Chondrocyte (in vitro differentiated cells): ENCODE measurements around the gene HAS3. TPM values are rescaled to one million over a fixed set of nuclear protein-coding genes. Genes with fewer than 3 reads are reported as not detected.
A peak's percentile ranks its signal among the peaks of the same experiment; 100 is the strongest.
"Not testable (repeated sequence)": the region's sequence is repeated elsewhere in the genome, so short reads cannot be mapped to it uniquely, and the experiment has no call there.

ENCODE experiments used
- DNase-seq: peaks from one replicate; pipeline ENCODE4 v3.0.0; 2021; ENCODE audit warnings: mixed read lengths, low spot score
- H3K27ac Mint-ChIP-seq: one replicate; pipeline ENCODE4 v1.8.0; 2021; ENCODE audit warnings: mild to moderate bottlenecking, moderate library complexity, mixed read lengths; ENCODE audit not compliant: unreplicated experiment
- H3K27me3 Mint-ChIP-seq: 2 replicates; pipeline ENCODE4 v1.8.0; 2021; ENCODE audit warnings: low read depth, mixed read lengths
- H3K36me3 Mint-ChIP-seq: 2 replicates; pipeline ENCODE4 v1.8.0; 2021; ENCODE audit warnings: low read depth, mixed read lengths
- H3K4me1 Mint-ChIP-seq: 2 replicates; pipeline ENCODE4 v1.8.0; 2021; ENCODE audit warnings: low read depth, mild to moderate bottlenecking, mixed read lengths
- H3K4me3 Mint-ChIP-seq: one replicate; pipeline ENCODE4 v1.8.0; 2021; ENCODE audit warnings: mild to moderate bottlenecking, moderate library complexity, mixed read lengths; ENCODE audit not compliant: unreplicated experiment
- H3K9me3 Mint-ChIP-seq: 2 replicates; pipeline ENCODE4 v1.8.0; 2021; ENCODE audit warnings: low read depth, mixed read lengths
- total RNA-seq: library from RNA; stranded (reverse); gene quantifications from 3 replicates; pipeline ENCODE4 v1.2.1, GENCODE V29; 2021
- TF ChIP-seq, protein P1 (sequence below): fragments of 200-600 bp; sonication (generic); IDR thresholded peaks from 2 replicates; pipeline ENCODE4 v1.5.0; 2021; ENCODE audit warnings: antibody characterized with exemption, mild to moderate bottlenecking, moderate library complexity

Gene HAS3
- total RNA-seq, 1 donor from 2014 or later: 1.5 TPM

DNA sequence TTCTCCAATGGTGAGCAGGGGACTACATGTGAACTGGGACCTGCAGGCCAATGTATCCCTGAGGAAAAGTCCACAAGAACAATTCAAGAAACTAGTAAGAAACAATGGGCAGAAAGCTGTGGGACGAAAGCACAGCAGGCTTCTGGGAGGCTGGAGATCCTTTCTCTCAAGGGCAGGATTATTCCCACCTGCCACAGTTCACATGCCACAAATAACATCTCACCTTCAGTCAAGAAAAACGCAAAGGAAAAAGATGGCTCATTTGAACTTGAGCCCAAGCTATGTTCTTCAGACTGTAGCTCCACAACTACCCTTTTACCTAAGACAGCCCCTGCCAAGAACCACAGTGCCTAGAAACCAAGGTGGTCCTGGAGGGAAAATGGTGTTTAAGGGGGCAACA is 13.0 kb downstream of the HAS3 start:
- DNase-seq: no peak
- Mint-ChIP-seq H3K9me3 (no peaks in the 10 kb centered on the region), H3K27ac (no peak overlapping the region), H3K4me3 (no peak overlapping the region), H3K4me1 (no peaks in the 10 kb centered on the region), H3K27me3 (no peaks in the 10 kb centered on the region), H3K36me3 (peaks cover 22% of the 10 kb centered on the region)
- TF ChIP-seq, protein P1, sequence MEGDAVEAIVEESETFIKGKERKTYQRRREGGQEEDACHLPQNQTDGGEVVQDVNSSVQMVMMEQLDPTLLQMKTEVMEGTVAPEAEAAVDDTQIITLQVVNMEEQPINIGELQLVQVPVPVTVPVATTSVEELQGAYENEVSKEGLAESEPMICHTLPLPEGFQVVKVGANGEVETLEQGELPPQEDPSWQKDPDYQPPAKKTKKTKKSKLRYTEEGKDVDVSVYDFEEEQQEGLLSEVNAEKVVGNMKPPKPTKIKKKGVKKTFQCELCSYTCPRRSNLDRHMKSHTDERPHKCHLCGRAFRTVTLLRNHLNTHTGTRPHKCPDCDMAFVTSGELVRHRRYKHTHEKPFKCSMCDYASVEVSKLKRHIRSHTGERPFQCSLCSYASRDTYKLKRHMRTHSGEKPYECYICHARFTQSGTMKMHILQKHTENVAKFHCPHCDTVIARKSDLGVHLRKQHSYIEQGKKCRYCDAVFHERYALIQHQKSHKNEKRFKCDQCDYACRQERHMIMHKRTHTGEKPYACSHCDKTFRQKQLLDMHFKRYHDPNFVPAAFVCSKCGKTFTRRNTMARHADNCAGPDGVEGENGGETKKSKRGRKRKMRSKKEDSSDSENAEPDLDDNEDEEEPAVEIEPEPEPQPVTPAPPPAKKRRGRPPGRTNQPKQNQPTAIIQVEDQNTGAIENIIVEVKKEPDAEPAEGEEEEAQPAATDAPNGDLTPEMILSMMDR: no peak

DNA sequence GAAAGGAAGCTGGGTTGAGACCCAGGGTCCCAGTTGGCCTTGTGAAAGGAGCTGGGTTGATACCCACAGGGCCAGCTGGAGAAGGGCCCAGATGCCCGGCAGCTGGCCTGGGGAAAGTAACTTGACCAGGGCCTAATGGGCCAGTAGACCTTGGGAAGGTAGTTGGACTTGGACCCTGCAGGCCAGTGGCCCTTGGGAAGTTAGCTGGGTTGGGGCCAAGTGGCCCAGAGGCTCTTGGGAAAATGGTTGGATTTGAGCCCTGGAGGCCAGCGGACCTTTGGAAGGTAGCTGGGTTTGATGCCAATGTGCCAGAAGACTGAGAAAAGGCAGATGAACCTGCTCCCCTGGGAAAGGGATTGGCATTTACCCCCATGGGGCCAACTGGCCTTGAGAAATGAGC is 13.5 kb downstream of the HAS3 start:
- Mint-ChIP-seq H3K9me3 (no peaks in the 10 kb centered on the region), H3K27me3 (no peaks in the 10 kb centered on the region), H3K27ac (no peak overlapping the region), H3K36me3 (peaks cover 22% of the 10 kb centered on the region), H3K4me1 (no peaks in the 10 kb centered on the region), H3K4me3 (no peak overlapping the region)
- no peak for DNase-seq
- TF ChIP-seq, protein P1: no peak

DNA sequence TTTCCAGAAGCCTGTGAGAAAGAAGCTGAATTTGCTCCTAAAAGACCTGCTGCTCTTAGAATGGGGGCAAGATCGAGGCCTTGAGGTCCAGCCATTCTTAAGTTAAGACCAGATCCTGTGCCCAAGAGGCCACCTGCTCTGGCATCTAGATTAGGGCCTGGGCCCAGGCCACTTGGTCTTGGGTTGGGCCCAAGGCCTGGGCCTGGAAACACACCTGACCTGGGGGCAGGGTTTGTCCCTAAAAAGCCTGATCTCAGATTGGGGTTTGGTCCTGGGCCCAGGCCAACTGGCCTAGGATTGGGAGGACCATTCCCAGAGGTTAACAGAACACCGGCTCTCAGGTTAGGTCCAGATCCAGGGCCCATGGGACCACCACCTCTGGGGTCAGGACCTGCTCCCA is 14.1 kb downstream of the HAS3 start:
- no peaks in the 10 kb centered on the region for H3K9me3 Mint-ChIP-seq
- TF ChIP-seq, protein P1: no peak
- H3K4me3 Mint-ChIP-seq: no peak overlapping the region
- H3K27ac Mint-ChIP-seq: no peak overlapping the region
- H3K4me1 Mint-ChIP-seq: no peaks in the 10 kb centered on the region
- no peak for DNase-seq
- H3K27me3 Mint-ChIP-seq: no peaks in the 10 kb centered on the region
- peaks cover 21% of the 10 kb centered on the region for H3K36me3 Mint-ChIP-seq

DNA sequence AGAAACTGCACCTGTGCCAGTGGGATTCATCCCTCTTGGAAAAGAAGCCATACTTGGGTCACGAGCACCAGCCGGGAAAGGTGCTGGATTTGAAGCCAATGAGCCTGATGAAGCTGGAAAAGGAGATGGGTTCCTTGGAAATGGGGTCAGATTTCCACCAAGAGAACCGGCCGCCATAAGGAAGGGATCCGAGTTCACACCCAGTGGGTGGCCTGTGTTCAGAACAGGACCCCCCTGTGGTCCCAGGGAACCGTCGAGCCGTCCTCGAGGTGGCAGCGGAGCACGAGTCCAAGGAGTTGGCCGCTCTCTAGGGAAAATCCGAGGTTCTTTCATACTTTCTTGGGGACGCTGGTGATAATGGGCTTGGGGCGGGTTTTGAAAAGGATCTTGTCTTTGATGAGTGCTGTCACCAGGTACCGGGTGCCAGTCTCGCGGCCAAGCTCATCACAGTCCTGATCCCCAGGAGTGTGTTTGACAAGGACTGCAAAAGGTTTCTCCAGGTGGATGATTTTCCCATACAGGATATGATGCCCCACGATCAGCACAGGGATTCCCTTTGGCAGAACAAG is 14.7 kb downstream of the HAS3 start:
- TF ChIP-seq, protein P1: no peak
- no peak overlapping the region for H3K4me3 Mint-ChIP-seq

DNA sequence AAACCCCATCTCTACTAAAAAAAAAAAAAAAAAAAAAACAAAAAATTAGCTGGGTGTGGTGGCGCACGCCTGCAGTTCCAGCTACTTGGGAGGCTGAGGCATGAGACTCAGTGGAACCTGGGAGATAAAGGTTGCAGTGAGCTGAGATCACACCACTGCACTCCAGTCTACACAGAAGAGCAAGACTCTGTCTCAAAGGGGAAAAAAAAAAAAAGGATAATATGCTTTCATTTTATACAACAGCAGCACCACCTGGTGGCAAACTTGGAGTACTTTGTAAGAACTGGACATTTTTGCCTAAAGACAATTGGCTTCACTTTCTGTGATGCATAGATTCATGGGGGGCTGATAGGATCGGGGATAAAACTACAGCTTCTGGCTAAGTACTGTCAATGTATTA is 18.5 kb downstream of the HAS3 start:
- TF ChIP-seq, protein P1: peak; percentile 92
- H3K36me3 Mint-ChIP-seq: peaks cover 10% of the 10 kb centered on the region
- H3K4me3 Mint-ChIP-seq: no peak overlapping the region
- no peak for DNase-seq
- no peaks in the 10 kb centered on the region for H3K27me3 Mint-ChIP-seq
- H3K27ac Mint-ChIP-seq: no peak overlapping the region
- H3K4me1 Mint-ChIP-seq: peaks cover 2% of the 10 kb centered on the region
- no peaks in the 10 kb centered on the region for H3K9me3 Mint-ChIP-seq

More for the DNA sequence above, 14.7 kb downstream of the HAS3 start:
- Mint-ChIP-seq H3K36me3 (peaks cover 16% of the 10 kb centered on the region), H3K4me1 (no peaks in the 10 kb centered on the region), H3K9me3 (no peaks in the 10 kb centered on the region), H3K27me3 (no peaks in the 10 kb centered on the region), H3K27ac (no peak overlapping the region)
- peak; percentile 60 for DNase-seq

DNA sequence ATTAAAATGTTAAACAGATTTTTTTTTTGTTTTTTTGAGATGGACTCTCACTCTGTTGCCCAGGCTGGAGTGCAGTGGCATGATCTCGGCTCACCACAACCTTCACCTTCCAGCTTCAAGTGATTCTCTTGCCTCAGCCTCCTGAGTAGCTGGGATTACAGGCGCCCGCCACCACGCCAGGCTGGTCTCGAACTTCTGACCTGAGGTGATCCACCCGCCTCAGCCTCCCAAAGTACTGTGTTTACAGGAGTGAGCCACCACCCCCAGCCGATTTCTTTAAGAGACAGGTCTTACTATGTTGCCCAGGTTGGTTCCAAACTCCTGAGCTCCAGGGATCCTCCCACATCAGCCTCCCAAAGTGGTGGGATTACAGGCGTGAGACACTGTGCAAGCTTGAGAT is 19.0 kb downstream of the HAS3 start:
- H3K36me3 Mint-ChIP-seq, H3K27me3 Mint-ChIP-seq, H3K4me1 Mint-ChIP-seq, DNase-seq, H3K4me3 Mint-ChIP-seq, H3K9me3 Mint-ChIP-seq: not testable (repeated sequence)
- peak overlapping the region; percentile 22 for H3K27ac Mint-ChIP-seq

DNA sequence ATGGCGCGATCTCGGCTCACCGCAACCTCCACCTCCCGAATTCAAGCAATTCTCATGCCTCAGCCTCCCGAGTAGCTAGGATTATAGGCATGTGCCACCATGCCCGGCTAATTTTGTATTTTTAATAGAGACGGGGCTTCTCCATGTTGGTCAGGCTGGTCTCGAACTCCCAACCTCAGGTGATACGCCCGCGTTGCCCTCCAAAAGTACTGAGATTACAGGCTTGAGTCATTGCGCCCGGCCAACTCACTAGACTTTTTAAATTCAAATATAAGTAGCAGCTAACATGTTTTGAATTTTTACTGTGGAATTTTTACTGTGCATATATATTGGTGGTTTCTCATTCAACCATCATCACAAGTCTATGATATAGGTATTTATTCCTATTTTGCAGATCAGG is 19.5 kb downstream of the HAS3 start:
- H3K36me3 Mint-ChIP-seq, DNase-seq, H3K4me1 Mint-ChIP-seq, H3K27ac Mint-ChIP-seq, H3K4me3 Mint-ChIP-seq, H3K9me3 Mint-ChIP-seq, H3K27me3 Mint-ChIP-seq: not testable (repeated sequence)
